ENCODE results near the gene CHST12. TPM values are rescaled to one million over a fixed set of nuclear protein-coding genes. Genes with fewer than 3 reads are reported as not detected.

The CHST12 gene
- total RNA-seq, 6 experiments from 2014 or later = 3.0 to 7.9 (median 5.7) TPM

DNA sequence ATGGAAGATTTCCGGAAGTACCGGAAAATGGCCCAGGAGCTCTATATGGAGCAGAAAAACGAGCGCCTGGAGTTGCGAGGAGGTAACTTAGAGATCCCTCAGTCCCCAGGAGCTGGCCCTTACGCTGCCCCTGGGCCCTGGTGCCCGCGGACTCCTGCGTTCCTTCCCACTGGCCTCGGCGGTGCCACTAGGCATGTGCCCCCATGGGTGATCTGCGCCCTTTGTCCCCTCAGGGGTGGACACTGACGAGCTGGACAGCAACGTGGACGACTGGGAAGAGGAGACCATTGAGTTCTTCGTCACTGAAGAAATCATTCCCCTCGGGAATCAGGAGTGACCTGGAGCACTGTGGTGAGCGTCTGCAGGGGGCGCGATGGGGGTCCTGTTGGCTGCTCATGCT, 24.2 kb upstream of the CHST12 start:
- H3K9me3 ChIP-seq = no peaks in the 10 kb centered on the region
- DNase-seq = no peak
- ATAC-seq = no peak
- H3K36me3 ChIP-seq = peaks cover 0 to 56% (median 36%) of the 10 kb centered on the region in 4 donors
- WGBS (ENCODE audit: insufficient coverage, low coverage, low lambda C conversion rate, missing lambda C conversion rate) = 97% methylated on average over 7 of the region's 20 CpGs
- H3K4me3 ChIP-seq = no peak overlapping the region
- no peak overlapping the region for H3K27ac ChIP-seq
- H3K4me1 ChIP-seq = peaks cover 0 to 30% (median 0%) of the 10 kb centered on the region in 4 donors
- intact Hi-C loops (cut with DNase I) = no loop called here
- TF ChIP-seq, protein P1, sequence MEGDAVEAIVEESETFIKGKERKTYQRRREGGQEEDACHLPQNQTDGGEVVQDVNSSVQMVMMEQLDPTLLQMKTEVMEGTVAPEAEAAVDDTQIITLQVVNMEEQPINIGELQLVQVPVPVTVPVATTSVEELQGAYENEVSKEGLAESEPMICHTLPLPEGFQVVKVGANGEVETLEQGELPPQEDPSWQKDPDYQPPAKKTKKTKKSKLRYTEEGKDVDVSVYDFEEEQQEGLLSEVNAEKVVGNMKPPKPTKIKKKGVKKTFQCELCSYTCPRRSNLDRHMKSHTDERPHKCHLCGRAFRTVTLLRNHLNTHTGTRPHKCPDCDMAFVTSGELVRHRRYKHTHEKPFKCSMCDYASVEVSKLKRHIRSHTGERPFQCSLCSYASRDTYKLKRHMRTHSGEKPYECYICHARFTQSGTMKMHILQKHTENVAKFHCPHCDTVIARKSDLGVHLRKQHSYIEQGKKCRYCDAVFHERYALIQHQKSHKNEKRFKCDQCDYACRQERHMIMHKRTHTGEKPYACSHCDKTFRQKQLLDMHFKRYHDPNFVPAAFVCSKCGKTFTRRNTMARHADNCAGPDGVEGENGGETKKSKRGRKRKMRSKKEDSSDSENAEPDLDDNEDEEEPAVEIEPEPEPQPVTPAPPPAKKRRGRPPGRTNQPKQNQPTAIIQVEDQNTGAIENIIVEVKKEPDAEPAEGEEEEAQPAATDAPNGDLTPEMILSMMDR (IDR thresholded peaks at IDR 0.05) = no peak
- no peak for TF ChIP-seq POLR2A (IDR thresholded peaks at IDR 0.05)
- H3K27me3 ChIP-seq = no peaks in the 10 kb centered on the region

DNA sequence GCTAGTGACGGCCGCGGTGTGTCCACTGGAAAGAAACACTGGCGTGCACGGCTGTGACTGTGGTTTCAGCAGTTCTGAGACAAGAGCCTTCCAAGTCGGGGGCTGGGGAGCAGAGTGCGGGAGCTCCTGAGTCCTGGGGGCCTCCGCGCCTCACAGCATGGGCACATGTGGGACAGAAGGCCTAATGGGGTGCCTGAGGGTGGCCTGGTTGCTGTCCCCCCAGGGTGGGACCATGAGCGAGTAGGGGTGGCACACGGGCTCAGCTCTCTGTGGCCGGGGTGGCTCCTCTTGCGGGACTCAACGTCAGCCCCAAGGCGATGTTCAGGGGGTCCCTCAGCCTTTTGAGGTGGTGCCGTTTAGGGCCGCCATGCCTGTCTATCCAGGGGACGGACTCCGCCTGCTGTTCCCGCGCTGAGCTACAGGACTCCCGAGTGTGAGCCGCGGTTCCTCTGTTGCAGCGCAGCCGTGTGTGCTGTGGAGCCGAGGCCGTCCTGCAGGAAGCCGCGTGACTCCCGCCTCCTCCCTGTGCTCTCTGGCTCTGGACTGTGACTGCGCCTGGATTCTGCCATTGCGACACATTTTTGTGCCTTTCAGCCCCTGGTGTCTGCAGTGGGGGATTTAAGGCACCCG, 23.5 kb upstream of the CHST12 start:
- H3K36me3 ChIP-seq = peaks cover 0 to 48% (median 30%) of the 10 kb centered on the region in 4 donors
- WGBS (ENCODE audit: insufficient coverage, low coverage, low lambda C conversion rate, missing lambda C conversion rate) = 90% methylated on average over 4 of the region's 34 CpGs
- no peak for ATAC-seq
- TF ChIP-seq, protein P1 (IDR thresholded peaks at IDR 0.05) = no peak
- TF ChIP-seq POLR2A (IDR thresholded peaks at IDR 0.05) = no peak
- H3K4me3 ChIP-seq = no peak overlapping the region
- peaks cover 0 to 23% (median 0%) of the 10 kb centered on the region in 4 donors for H3K4me1 ChIP-seq
- no peak for DNase-seq
- no peaks in the 10 kb centered on the region for H3K9me3 ChIP-seq
- intact Hi-C loops (cut with DNase I) = no loop called here
- no peak overlapping the region for H3K27ac ChIP-seq
- H3K27me3 ChIP-seq = no peaks in the 10 kb centered on the region

DNA sequence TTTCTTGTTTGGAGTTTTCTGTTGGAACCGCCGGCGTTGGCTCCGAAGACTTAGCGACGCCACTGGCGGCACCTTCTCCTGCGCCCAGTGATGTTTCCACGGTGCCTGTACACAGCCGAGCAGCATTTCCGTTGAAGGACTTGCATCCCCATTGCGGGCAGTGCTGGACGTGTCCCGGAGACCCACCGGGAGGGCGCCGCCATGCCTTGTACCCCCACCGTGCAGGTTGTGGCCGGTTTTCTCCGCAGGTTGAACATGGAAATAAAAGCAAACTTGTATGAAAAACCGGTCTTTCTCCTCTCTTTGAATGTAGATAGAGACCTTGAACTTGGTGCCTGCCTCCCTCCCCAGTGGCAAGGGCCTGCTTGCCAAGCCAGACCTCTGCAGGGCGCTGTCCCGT, 22.9 kb upstream of the CHST12 start:
- TF ChIP-seq POLR2A (IDR thresholded peaks at IDR 0.05) = no peak
- TF ChIP-seq, protein P1 (IDR thresholded peaks at IDR 0.05) = no peak
- Histone ChIP-seq H3K4me3 (no peak overlapping the region), H3K27me3 (no peaks in the 10 kb centered on the region), H3K9me3 (no peaks in the 10 kb centered on the region), H3K36me3 (peaks cover 0 to 43% (median 25%) of the 10 kb centered on the region in 4 donors), H3K4me1 (peaks cover 0 to 17% (median 0%) of the 10 kb centered on the region in 4 donors), H3K27ac (no peak overlapping the region)
- 98% methylated on average over 8 of the region's 23 CpGs for WGBS (ENCODE audit: insufficient coverage, low coverage, low lambda C conversion rate, missing lambda C conversion rate)
- intact Hi-C loops (cut with DNase I) = no loop called here
- no peak for ATAC-seq
- no peak for DNase-seq

DNA sequence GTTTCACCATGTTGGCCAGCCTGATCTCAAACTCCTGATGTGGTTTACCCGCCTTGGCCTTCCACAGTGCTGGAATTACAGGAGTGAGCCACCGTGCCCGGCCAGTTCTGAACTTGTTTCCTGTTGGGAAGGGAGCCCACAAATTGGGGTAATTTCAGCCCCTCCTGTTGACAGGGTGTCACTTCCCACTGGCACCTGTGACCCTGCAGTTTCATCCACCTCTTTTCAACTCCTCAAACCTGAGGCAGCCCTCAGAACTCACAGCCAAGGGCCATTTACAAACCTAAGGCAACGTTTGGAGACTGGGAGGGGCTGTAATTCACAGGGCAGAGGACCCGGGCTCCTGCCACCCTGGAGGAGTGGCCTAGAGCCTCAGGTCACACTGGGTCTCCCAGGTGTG, 22.2 kb upstream of the CHST12 start:
- intact Hi-C loops (cut with DNase I) = no loop called here
- H3K4me3 ChIP-seq = no peak overlapping the region
- H3K27ac ChIP-seq = no peak overlapping the region
- no peaks in the 10 kb centered on the region for H3K27me3 ChIP-seq
- DNase-seq = no peak
- TF ChIP-seq POLR2A (IDR thresholded peaks at IDR 0.05) = no peak
- TF ChIP-seq, protein P1 (IDR thresholded peaks at IDR 0.05) = no peak
- H3K9me3 ChIP-seq = no peaks in the 10 kb centered on the region
- 33% methylated on average over 1 of the region's 5 CpGs for WGBS (ENCODE audit: insufficient coverage, low coverage, low lambda C conversion rate, missing lambda C conversion rate)
- peaks cover 0 to 35% (median 20%) of the 10 kb centered on the region in 4 donors for H3K36me3 ChIP-seq
- no peak for ATAC-seq
- H3K4me1 ChIP-seq = peaks cover 0 to 10% (median 0%) of the 10 kb centered on the region in 4 donors

Data from right lobe of liver (tissue), 6 donors.